ENCODE data around the gene HNF1B. TPM values are rescaled to one million over a fixed set of nuclear protein-coding genes. Genes with fewer than 3 reads are reported as not detected.
A peak's percentile ranks its signal among the peaks of the same experiment; 100 is the strongest.
"Not testable (repeated sequence)": the region's sequence is repeated elsewhere in the genome, so short reads cannot be mapped to it uniquely, and the experiment has no call there.

HNF1B gene
- total RNA-seq, 1 donor from 2014 or later = 10.5 TPM

DNA sequence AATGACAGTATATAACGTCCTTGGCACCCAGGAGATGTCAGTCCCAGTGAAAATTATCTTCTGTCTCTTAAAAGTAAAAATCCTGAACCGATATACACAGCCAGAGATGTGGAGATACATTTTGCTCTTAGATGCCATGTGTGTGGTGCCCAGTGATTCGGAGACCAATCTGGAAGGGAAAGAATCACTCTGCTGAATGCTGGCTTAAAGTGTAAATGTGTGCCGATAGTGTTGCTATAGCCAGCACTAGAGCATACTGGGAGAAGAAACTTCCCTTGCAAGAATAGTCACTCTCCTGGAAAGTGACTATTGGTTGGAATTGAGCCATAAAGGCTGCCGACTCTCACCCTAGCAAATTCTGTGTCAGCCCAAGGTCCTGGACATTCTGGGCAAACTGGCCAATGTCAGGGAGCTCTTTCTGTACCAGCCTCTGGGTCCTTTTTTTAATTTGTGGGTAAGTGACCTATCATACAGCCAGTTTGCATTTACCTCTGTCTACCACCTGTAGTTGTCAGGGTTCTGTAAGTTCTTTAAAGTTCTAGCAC, 44.2 kb upstream of the HNF1B start:
- Mint-ChIP-seq H3K27me3 (ENCODE audit: low read depth) (no peaks in the 10 kb centered on the region), H3K4me1 (ENCODE audit: low read depth) (peaks cover 53% of the 10 kb centered on the region), H3K36me3 (ENCODE audit: low read depth) (no peaks in the 10 kb centered on the region), H3K9me3 (ENCODE audit: low read depth) (peaks cover 6% of the 10 kb centered on the region), H3K27ac (ENCODE audit: unreplicated experiment) (no peak overlapping the region), H3K4me3 (ENCODE audit: unreplicated experiment) (no peak overlapping the region)
- no peak for TF ChIP-seq CTCF (IDR thresholded peaks at IDR 0.05)
- no peak for DNase-seq (ENCODE audit: low spot score)

DNA sequence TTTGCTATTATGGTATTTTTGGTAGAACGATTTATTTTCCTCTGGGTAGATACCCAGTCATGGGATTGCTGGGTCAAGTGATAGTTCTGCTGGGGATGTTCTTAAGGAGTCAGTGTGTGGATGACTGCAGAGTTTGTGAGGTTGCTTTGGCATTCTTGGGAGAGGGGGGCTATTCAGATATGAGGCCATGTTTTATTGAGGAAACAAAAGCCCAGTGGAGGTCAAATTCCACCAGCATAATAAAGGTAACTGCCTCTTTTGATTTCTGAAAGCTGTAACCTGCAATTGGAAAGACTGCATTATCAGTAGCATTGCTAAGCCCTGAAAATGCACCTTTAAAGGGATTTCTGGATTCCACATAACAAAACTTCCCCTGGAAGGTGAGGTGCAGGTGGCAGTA, 43.7 kb upstream of the HNF1B start:
- Mint-ChIP-seq H3K27me3 (ENCODE audit: low read depth) (no peaks in the 10 kb centered on the region), H3K4me1 (ENCODE audit: low read depth) (peaks cover 53% of the 10 kb centered on the region), H3K9me3 (ENCODE audit: low read depth) (peaks cover 11% of the 10 kb centered on the region), H3K36me3 (ENCODE audit: low read depth) (peaks cover 1% of the 10 kb centered on the region), H3K4me3 (ENCODE audit: unreplicated experiment) (no peak overlapping the region), H3K27ac (ENCODE audit: unreplicated experiment) (no peak overlapping the region)
- no peak for DNase-seq (ENCODE audit: low spot score)
- no peak for TF ChIP-seq CTCF (IDR thresholded peaks at IDR 0.05)

- H3K4me3 Mint-ChIP-seq (ENCODE audit: unreplicated experiment) = no peak overlapping the region
- no peak for TF ChIP-seq CTCF (IDR thresholded peaks at IDR 0.05)
- H3K9me3 Mint-ChIP-seq (ENCODE audit: low read depth) = peaks cover 12% of the 10 kb centered on the region
- peaks cover 2% of the 10 kb centered on the region for H3K36me3 Mint-ChIP-seq (ENCODE audit: low read depth)
- peak; percentile 92 for DNase-seq (ENCODE audit: low spot score)
- H3K27ac Mint-ChIP-seq (ENCODE audit: unreplicated experiment) = peak overlapping the region; percentile 93
- no peaks in the 10 kb centered on the region for H3K27me3 Mint-ChIP-seq (ENCODE audit: low read depth)
- peaks cover 46% of the 10 kb centered on the region for H3K4me1 Mint-ChIP-seq (ENCODE audit: low read depth)
Observed at GRCh38 chr17:37787055-37787757, 42.3 kb upstream of the HNF1B start.

DNA sequence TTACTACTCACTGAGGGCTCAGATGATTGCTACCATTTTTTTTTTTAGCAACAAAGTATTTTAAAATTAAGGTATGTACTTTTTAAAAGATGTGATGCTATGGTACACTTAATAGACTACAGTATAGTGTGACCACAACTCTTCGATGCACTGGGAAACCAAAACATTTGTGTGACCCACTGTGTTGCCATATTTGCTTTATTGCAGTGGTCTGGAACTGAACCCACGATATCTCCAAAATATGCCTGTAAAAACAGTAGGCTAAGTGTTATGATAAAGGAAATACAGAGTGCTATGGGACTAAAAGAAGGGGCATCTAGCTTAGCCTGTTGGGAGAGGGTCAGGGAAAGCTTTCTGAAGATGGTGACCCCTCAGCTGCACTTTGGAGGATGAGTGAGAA, 41.6 kb upstream of the HNF1B start:
- Mint-ChIP-seq H3K4me3 (ENCODE audit: unreplicated experiment) (peak overlapping the region; percentile 27), H3K27me3 (ENCODE audit: low read depth) (no peaks in the 10 kb centered on the region), H3K4me1 (ENCODE audit: low read depth) (peaks cover 42% of the 10 kb centered on the region), H3K36me3 (ENCODE audit: low read depth) (peaks cover 2% of the 10 kb centered on the region), H3K27ac (ENCODE audit: unreplicated experiment) (peak overlapping the region; percentile 93), H3K9me3 (ENCODE audit: low read depth) (peaks cover 12% of the 10 kb centered on the region)
- TF ChIP-seq CTCF (IDR thresholded peaks at IDR 0.05) = no peak
- DNase-seq (ENCODE audit: low spot score) = no peak

DNA sequence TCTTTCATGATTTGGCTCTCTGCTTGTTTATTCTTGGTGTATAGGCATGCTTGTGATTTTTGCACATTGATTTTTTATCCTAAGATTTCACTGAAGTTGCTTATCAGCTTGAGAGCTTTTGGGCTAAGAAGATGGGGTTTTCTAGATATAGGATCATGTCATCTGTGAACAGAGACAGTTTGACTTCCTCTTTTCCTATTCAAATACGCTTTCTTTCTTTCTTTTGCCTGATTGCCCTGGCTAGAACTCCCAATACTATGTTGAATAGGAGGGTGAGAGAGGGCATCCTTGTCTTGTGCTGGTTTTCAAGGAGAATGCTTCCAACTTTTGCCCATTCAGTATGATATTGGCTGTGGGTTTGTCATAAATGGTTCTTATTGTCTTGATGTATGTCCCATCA, 37.6 kb upstream of the HNF1B start:
- not testable (repeated sequence) for H3K27me3 Mint-ChIP-seq (ENCODE audit: low read depth); H3K36me3 Mint-ChIP-seq (ENCODE audit: low read depth); DNase-seq (ENCODE audit: low spot score); H3K4me3 Mint-ChIP-seq (ENCODE audit: unreplicated experiment); H3K27ac Mint-ChIP-seq (ENCODE audit: unreplicated experiment)
- peaks cover 33% of the 10 kb centered on the region for H3K4me1 Mint-ChIP-seq (ENCODE audit: low read depth)
- peaks cover 12% of the 10 kb centered on the region for H3K9me3 Mint-ChIP-seq (ENCODE audit: low read depth)

- TF ChIP-seq CTCF (IDR thresholded peaks at IDR 0.05) = no peak
- H3K27ac Mint-ChIP-seq (ENCODE audit: unreplicated experiment) = no peak overlapping the region
- no peak for DNase-seq (ENCODE audit: low spot score)
Observed at GRCh38 chr17:37781451-37781850, 36.6 kb upstream of the HNF1B start.

More at GRCh38 chr17:37781451-37781850, 36.6 kb upstream of the HNF1B start:
- peaks cover 23% of the 10 kb centered on the region for H3K4me1 Mint-ChIP-seq (ENCODE audit: low read depth)
- no peaks in the 10 kb centered on the region for H3K27me3 Mint-ChIP-seq (ENCODE audit: low read depth)
- peaks cover 12% of the 10 kb centered on the region for H3K9me3 Mint-ChIP-seq (ENCODE audit: low read depth)
- H3K4me3 Mint-ChIP-seq (ENCODE audit: unreplicated experiment) = no peak overlapping the region
- peaks cover 2% of the 10 kb centered on the region for H3K36me3 Mint-ChIP-seq (ENCODE audit: low read depth)
